ENCODE measurements around the gene ITGA7. TPM values are rescaled to one million over a fixed set of nuclear protein-coding genes. Genes with fewer than 3 reads are reported as not detected.

The ITGA7 gene
- total RNA-seq, 1 experiment from 2014 or later, result 2.7 TPM

GRCh38 chr12:55658635-55659391 is 48.9 kb downstream of the ITGA7 start:
- BruUV-seq (replicated peaks), result no TSS peak
- CTCF ChIA-PET, result interaction anchor here (0.9 to 1.1 kb wide), 2 partner anchors 23 to 62 kb away, joined by 3 read pairs; a partner anchor contains a TSS
- Histone ChIP-seq H3K4me3 (no peak overlapping the region), H3K9me3 (ENCODE audit: insufficient read depth, low read depth) (no peaks in the 10 kb centered on the region), H3K27me3 (ENCODE audit: insufficient read depth, low read depth) (peaks cover 5% of the 10 kb centered on the region; the same call in 1 of the 2 replicates), H3K4me1 (replicated peaks; ENCODE audit: insufficient read depth) (no peaks in the 10 kb centered on the region), H4K20me1 (ENCODE audit: insufficient read depth) (no peaks in the 10 kb centered on the region), H3K79me2 (ENCODE audit: low read depth) (no peaks in the 10 kb centered on the region), H3K9me2 (ENCODE audit: insufficient read depth) (no peaks in the 10 kb centered on the region), H3K4me2 (no peak overlapping the region), H3F3A (ENCODE audit: insufficient read depth, low read depth) (no peaks in the 10 kb centered on the region), H3K36me3 (ENCODE audit: low read depth) (no peaks in the 10 kb centered on the region), H2AFZ (no peak overlapping the region), H3K27ac (no peak overlapping the region)
- DNase-seq, result no peak
- intact Hi-C loops (cut with micrococcal nuclease; ENCODE audit: unreplicated experiment), result loop anchor here (1.0 kb wide), 1 partner anchor 62 kb away; no protein-coding TSS in a partner anchor
- POLR2A ChIA-PET (ENCODE audit: unreplicated experiment), result no interaction called here
- no peak for TF ChIP-seq CTCF (conservative IDR thresholded peaks at IDR 0.05)
- TF ChIP-seq EZH2 (IDR thresholded peaks at IDR 0.05; ENCODE audit: low read depth), result no peak

GRCh38 chr12:55658212-55658611 is 49.5 kb downstream of the ITGA7 start:
- TF ChIP-seq CTCF (conservative IDR thresholded peaks at IDR 0.05) (no peak), EZH2 (IDR thresholded peaks at IDR 0.05; ENCODE audit: low read depth) (no peak)
- POLR2A ChIA-PET (ENCODE audit: unreplicated experiment), result no interaction called here
- H3K4me2 ChIP-seq, result no peak overlapping the region
- no peaks in the 10 kb centered on the region for H3K9me3 ChIP-seq (ENCODE audit: insufficient read depth, low read depth)
- DNase-seq, result no peak
- H3K4me3 ChIP-seq, result no peak overlapping the region
- H3K9me2 ChIP-seq (ENCODE audit: insufficient read depth), result no peaks in the 10 kb centered on the region
- CTCF ChIA-PET, result no interaction called here
- H3K27me3 ChIP-seq (ENCODE audit: insufficient read depth, low read depth), result peaks cover 5% of the 10 kb centered on the region; the same call in 1 of the 2 replicates
- H3F3A ChIP-seq (ENCODE audit: insufficient read depth, low read depth), result no peaks in the 10 kb centered on the region
- no TSS peak for BruUV-seq (replicated peaks)
- intact Hi-C loops (cut with micrococcal nuclease; ENCODE audit: unreplicated experiment), result no loop called here
- no peak overlapping the region for H2AFZ ChIP-seq
- H3K79me2 ChIP-seq (ENCODE audit: low read depth), result no peaks in the 10 kb centered on the region
- H3K4me1 ChIP-seq (replicated peaks; ENCODE audit: insufficient read depth), result no peaks in the 10 kb centered on the region
- H4K20me1 ChIP-seq (ENCODE audit: insufficient read depth), result no peaks in the 10 kb centered on the region
- H3K36me3 ChIP-seq (ENCODE audit: low read depth), result no peaks in the 10 kb centered on the region
- no peak overlapping the region for H3K27ac ChIP-seq

GRCh38 chr12:55657212-55657611 is 50.5 kb downstream of the ITGA7 start:
- Histone ChIP-seq H3K27me3 (ENCODE audit: insufficient read depth, low read depth) (peaks cover under 1% of the 10 kb centered on the region; the same call in 1 of the 2 replicates), H3K36me3 (ENCODE audit: low read depth) (no peaks in the 10 kb centered on the region), H3K9me2 (ENCODE audit: insufficient read depth) (no peaks in the 10 kb centered on the region), H3K27ac (no peak overlapping the region), H3K79me2 (ENCODE audit: low read depth) (no peaks in the 10 kb centered on the region), H2AFZ (no peak overlapping the region), H3K4me3 (no peak overlapping the region), H3F3A (ENCODE audit: insufficient read depth, low read depth) (no peaks in the 10 kb centered on the region), H4K20me1 (ENCODE audit: insufficient read depth) (no peaks in the 10 kb centered on the region), H3K9me3 (ENCODE audit: insufficient read depth, low read depth) (no peaks in the 10 kb centered on the region), H3K4me1 (replicated peaks; ENCODE audit: insufficient read depth) (no peaks in the 10 kb centered on the region), H3K4me2 (no peak overlapping the region)
- ChIA-PET POLR2A (ENCODE audit: unreplicated experiment) (interaction anchor here (0.6 kb wide), 1 partner anchor 137 kb away, joined by 4 read pairs; no protein-coding TSS in a partner anchor), CTCF (interaction anchor here (0.6 kb wide), 1 partner anchor 57 kb away, joined by 4 read pairs; no protein-coding TSS in a partner anchor)
- TF ChIP-seq CTCF (conservative IDR thresholded peaks at IDR 0.05) (no peak), EZH2 (IDR thresholded peaks at IDR 0.05; ENCODE audit: low read depth) (no peak)
- BruUV-seq (replicated peaks), result no TSS peak
- DNase-seq, result no peak
- intact Hi-C loops (cut with micrococcal nuclease; ENCODE audit: unreplicated experiment), result no loop called here

Measured in PC-9 (cell line).